GM21528 (cell line): ENCODE results near the gene GPBAR1.
A peak's percentile ranks its signal among the peaks of the same experiment; 100 is the strongest.
"Not testable (repeated sequence)": the region's sequence is repeated elsewhere in the genome, so short reads cannot be mapped to it uniquely, and the experiment has no call there.

Experiments used
- ATAC-seq: cut with Tn5 transposase; IDR thresholded peaks from one replicate; pipeline ENCODE4 v1.9.1; 2021; ENCODE audit warnings: mild to moderate bottlenecking, moderate library complexity; ENCODE audit not compliant: unreplicated experiment, low FRiP score

Gene GPBAR1

DNA sequence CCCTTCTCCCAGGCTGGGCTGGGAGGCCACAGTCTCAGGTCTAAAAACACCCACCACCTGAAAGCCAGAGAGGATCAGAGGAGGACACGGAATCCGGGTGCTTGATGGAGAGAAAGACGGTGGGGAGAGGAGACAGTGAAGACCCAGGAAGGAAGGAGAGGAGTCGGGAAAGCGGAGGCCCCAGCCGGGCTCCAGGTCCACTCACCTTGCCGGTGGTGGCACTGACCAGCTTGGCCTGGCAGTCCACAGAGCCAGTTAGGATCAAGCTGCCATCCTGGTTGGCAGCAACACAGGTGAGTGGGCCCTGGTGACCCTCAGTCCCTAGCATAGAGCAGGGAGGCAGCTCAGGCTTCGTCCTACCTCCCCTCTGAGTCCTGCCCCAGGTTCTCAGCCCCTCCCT, 4.8 kb downstream of the GPBAR1 start:
- ATAC-seq, result no peak

DNA sequence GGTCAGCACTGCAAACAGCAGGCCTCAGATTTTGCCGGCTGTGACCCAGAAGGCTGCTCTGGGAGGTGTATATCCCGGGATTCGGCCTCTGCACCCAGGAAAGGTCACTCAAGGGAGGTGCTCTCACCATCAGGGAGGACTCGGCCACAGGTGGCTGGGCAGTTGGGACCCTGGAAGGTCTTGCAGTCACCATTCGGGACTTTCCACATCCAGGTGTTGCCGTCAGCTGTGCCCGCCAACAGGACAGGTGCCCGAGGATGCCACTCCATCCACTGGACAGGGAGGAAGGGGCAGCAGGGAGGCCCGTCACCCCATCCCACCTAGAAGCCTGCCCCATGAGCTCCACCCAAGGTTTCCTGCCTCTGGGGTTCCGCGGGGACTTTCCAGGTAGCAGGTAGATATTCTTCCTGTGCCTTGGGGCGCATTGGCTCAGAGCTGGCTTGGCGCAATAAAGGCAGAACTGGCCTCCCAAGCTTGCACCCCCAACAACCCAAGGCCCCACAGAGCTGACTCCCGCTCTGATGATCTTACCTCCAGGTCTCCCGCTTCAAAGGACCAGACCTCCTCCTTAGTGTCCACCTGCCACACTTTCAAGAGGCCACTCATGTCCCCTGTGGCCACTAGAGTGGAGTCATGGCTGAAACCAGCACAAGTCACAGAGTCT, 5.6 kb downstream of the GPBAR1 start:
- ATAC-seq, result no peak

GRCh38 chr2:218267259-218267658, 6.4 kb downstream of the GPBAR1 start:
- ATAC-seq, result no peak

- peak; percentile 88 for ATAC-seq
Measured at GRCh38 chr2:218269900-218270720, 9.3 kb downstream of the GPBAR1 start, which contains the start of the genes AAMP and PNKD. TSS of gene AAMP (minus strand) at chr2:218270137. CDS start at chr2:218270086, 51 bp downstream. TSS of gene PNKD (plus strand) at chr2:218270519. CDS start at chr2:218270536, 17 bp downstream.

- ATAC-seq, result peak; percentile 2
Measured at GRCh38 chr2:218270721-218271486, 10.1 kb downstream of the GPBAR1 start.

GRCh38 chr2:218271487-218271797, 10.6 kb downstream of the GPBAR1 start:
- no peak for ATAC-seq

GRCh38 chr2:218271865-218272530, 11.2 kb downstream of the GPBAR1 start:
- no peak for ATAC-seq

GRCh38 chr2:218272531-218273212, 11.9 kb downstream of the GPBAR1 start:
- ATAC-seq, result no peak

DNA sequence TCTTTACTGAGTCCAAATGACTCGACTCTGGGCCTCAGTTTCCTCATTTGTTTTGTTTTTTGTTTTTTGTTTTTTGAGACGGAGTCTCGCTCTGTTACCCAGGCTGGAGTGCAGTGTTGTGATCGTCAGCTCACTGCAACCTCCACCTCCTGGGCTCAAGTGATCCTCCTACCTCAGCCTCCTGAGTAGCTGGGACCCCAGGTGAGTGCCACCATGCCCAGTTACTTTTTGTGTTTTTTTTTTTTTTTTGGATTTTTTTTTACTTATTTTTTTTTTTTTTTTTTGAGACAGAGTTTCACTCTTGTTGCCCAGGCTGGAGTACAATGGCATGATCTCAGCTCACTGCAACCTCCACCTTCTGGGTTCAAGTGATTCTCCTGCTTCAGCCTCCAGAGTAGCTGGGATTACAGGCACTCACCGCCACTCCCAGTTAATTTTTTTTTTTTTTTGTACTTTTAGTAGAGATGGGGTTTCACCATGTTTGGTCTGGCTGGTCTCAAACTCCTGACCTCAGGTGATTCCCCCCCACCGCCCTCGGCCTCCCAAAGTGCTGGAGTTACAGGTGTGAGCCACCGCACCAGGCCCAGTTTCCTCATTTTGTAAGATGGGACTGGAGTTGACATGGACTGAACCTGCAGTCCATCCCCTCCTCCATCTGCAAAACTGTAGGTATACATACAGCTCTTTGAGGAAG, 12.5 kb downstream of the GPBAR1 start:
- ATAC-seq, result not testable (repeated sequence)

GRCh38 chr2:218273908-218274249, 13.1 kb downstream of the GPBAR1 start:
- ATAC-seq, result no peak

GRCh38 chr2:218274586-218274985, 13.8 kb downstream of the GPBAR1 start:
- ATAC-seq, result no peak

GRCh38 chr2:218275371-218276072, 14.7 kb downstream of the GPBAR1 start:
- no peak for ATAC-seq

GRCh38 chr2:218276986-218277755, 16.4 kb downstream of the GPBAR1 start:
- ATAC-seq, result no peak

GRCh38 chr2:218277921-218278320, 17.1 kb downstream of the GPBAR1 start:
- ATAC-seq, result no peak

- ATAC-seq, result no peak
Measured at GRCh38 chr2:218278531-218279360, 17.9 kb downstream of the GPBAR1 start.

GRCh38 chr2:218280260-218280870, 19.6 kb downstream of the GPBAR1 start:
- ATAC-seq, result no peak

DNA sequence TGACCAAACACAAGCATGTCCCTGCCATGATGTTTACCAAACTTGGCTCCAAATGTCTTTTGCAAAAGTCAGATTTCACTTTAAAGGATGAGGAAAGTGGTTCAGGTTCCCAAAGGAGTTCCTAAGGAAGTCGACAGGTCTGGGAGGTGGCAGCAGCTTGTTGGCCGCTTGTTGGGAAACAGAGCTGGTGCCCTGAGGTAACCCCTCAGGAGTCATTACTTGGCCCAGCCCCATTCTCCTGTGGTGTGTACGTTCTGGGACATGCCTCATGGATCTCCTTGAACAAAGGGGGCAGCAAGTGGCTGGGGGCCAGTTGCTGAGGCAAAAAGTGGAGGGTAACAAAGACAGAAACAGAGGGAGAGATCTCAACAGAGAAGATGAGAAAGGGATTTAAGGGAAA, 20.6 kb downstream of the GPBAR1 start:
- ATAC-seq, result no peak
